SK-N-SH (cell line): ENCODE results near the gene EPM2A.
"Not testable (repeated sequence)": the region's sequence is repeated elsewhere in the genome, so short reads cannot be mapped to it uniquely, and the experiment has no call there.

Source experiments
- CTCF ChIP-seq: fragments of 200-600 bp; sonication (generic); IDR thresholded peaks from 2 replicates; pipeline ENCODE4 v1.6.1; 2017; ENCODE audit warnings: antibody characterized with exemption, mild to moderate bottlenecking, moderate library complexity
- EP300 ChIP-seq, 2 experiments: IDR thresholded peaks; 2 replicates each; pipeline versions ENCODE4 v1.4.0 to v1.6.1; 2012; ENCODE audit warnings: borderline replicate concordance in 1 of 2, low read depth in 1 of 2, low read length in 1 of 2
- FOXJ3 ChIP-seq: sonication (generic); formaldehyde crosslinking; IDR thresholded peaks from 2 replicates; pipeline ENCODE4 v1.5.1; 2020; ENCODE audit warnings: mild to moderate bottlenecking, missing genetic modification reagents
- GABPA ChIP-seq: IDR thresholded peaks from 2 replicates; pipeline ENCODE4 v1.4.0; 2012; ENCODE audit warnings: low read depth, mild to moderate bottlenecking
- GATA2 ChIP-seq: sonication (generic); formaldehyde crosslinking; IDR thresholded peaks from 2 replicates; pipeline ENCODE4 v1.5.0; 2020; ENCODE audit warnings: mild to moderate bottlenecking, missing genetic modification reagents
- JUND ChIP-seq: IDR thresholded peaks from 2 replicates; pipeline ENCODE4 v1.4.0; 2012
- MEF2A ChIP-seq: IDR thresholded peaks from 2 replicates; pipeline ENCODE4 v1.4.0; 2012; ENCODE audit warnings: low read depth, borderline replicate concordance
- NFIC ChIP-seq: IDR thresholded peaks from 2 replicates; pipeline ENCODE4 v1.4.0; 2012; ENCODE audit warnings: borderline replicate concordance
- PBX3 ChIP-seq: IDR thresholded peaks from 2 replicates; pipeline ENCODE4; 2012
- POLR2AphosphoS5 ChIP-seq: IDR thresholded peaks from 2 replicates; pipeline ENCODE4 v1.6.1; 2012; ENCODE audit warnings: low read depth, low read length
- SIN3A ChIP-seq: IDR thresholded peaks from 2 replicates; pipeline ENCODE4 v1.6.1; 2012; ENCODE audit warnings: low read depth, mild to moderate bottlenecking, low read length, moderate library complexity, borderline replicate concordance
- TCF12 ChIP-seq: IDR thresholded peaks from 2 replicates; pipeline ENCODE4 v1.4.0; 2012
- TEAD4 ChIP-seq: IDR thresholded peaks from 2 replicates; pipeline ENCODE4 v1.4.0; 2012; ENCODE audit warnings: mild to moderate bottlenecking, borderline replicate concordance; ENCODE audit not compliant: insufficient read depth
- ZBTB33 ChIP-seq: IDR thresholded peaks from 2 replicates; pipeline ENCODE4 v1.4.0; 2012; ENCODE audit warnings: low read depth, borderline replicate concordance

- not testable (repeated sequence) for TF ChIP-seq EP300 (IDR thresholded peaks at IDR 0.05; ENCODE audit: borderline replicate concordance in 1 of 2, low read depth in 1 of 2, low read length in 1 of 2); GABPA; POLR2AphosphoS5; MEF2A; JUND; CTCF; TCF12; NFIC; ZBTB33; SIN3A; PBX3; GATA2 (CRISPR knock-in tag); TEAD4; FOXJ3 (CRISPR knock-in tag)
These were observed 4.4 kb upstream of the EPM2A start for GRCh38 chr6:145739685-145740084.
